ENCODE results near the gene FAM13A.

- TF ChIP-seq FOXM1 (IDR thresholded peaks at IDR 0.05; ENCODE audit: borderline replicate concordance, low read depth) (no peak), REST (IDR thresholded peaks at IDR 0.05; ENCODE audit: low read depth) (no peak), CEBPB (IDR thresholded peaks at IDR 0.05) (no peak), ZBTB7A (IDR thresholded peaks at IDR 0.05; ENCODE audit: low read depth) (no peak), EP300 (IDR thresholded peaks at IDR 0.05; ENCODE audit: borderline replicate concordance) (no peak), TAF1 (IDR thresholded peaks at IDR 0.05; ENCODE audit: low read depth) (no peak), NFIC (IDR thresholded peaks at IDR 0.05) (no peak), YY1 (IDR thresholded peaks at IDR 0.05; ENCODE audit: low read depth) (no peak), TEAD4 (IDR thresholded peaks at IDR 0.05) (no peak), MAX (IDR thresholded peaks at IDR 0.05) (no peak), USF1 (IDR thresholded peaks at IDR 0.05) (no peak), CREB1 (IDR thresholded peaks at IDR 0.05; ENCODE audit: low read depth) (no peak), EGR1 (IDR thresholded peaks at IDR 0.05) (no peak), RAD21 (IDR thresholded peaks at IDR 0.05; ENCODE audit: low read depth) (no peak)
Measured at GRCh38 chr4:88702782-88703181, 354.2 kb downstream of the FAM13A start.
